Islet precursor cell (in vitro differentiated cells): ENCODE results near the gene CFAP65.

Source experiments
- DNase-seq: peaks from one replicate; pipeline ENCODE4 v3.0.0-alpha.2; 2018

Gene CFAP65

DNA sequence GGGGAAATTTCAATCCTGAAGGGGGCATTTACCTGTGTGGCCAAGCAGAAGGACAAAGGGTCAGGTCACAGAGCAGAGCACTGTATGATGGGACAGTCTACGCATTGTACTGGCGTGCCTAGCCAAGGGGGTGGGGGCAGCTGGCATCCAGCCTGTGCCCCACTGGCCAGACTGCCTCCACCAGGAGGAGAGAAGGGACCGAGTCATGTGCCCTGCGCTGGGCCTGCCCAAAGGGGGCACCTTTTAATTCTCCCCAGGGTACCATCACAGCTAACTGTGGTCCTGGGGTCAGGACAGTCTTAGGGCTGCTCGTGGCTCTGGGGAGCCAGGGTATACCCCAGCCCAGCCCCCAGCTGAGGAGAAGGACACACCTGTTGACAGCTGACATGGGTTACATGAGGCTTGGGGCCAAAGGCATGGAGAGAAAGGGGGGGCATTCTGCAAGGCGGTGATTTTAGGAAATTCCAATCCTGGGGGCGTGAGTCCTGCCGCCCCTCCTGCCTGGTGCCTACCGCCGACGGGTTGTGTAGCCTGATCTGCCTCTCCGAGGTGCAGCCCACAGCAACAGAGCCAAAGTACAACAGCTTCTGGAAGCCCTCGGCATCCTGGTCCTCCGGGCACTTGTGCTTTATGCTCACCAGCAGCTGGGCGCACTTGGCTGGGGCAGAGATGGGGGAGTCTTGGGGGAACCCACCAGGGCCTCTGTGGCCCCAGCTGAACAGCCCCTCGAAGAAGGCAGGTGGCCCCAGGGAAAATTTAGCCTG is 11.0 kb downstream of the CFAP65 start:
- no peak for DNase-seq

DNA sequence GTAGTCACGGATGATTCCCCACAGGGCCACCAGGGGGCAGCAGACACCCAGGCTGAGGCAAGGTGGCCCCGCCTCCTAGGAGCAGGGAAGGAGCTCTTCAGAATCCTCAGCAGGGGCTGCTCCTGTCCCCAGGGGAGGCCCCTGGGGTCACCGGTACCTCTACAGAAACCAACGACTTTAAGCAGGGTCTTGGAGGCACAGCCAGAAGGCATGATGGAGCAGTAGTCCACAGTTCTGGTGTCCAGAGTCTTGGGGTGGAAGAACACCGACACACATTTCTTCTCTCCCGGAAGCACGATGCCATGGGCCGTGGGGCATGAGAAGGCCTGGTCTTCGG is 11.5 kb downstream of the CFAP65 start:
- DNase-seq, result peak; percentile 90

DNA sequence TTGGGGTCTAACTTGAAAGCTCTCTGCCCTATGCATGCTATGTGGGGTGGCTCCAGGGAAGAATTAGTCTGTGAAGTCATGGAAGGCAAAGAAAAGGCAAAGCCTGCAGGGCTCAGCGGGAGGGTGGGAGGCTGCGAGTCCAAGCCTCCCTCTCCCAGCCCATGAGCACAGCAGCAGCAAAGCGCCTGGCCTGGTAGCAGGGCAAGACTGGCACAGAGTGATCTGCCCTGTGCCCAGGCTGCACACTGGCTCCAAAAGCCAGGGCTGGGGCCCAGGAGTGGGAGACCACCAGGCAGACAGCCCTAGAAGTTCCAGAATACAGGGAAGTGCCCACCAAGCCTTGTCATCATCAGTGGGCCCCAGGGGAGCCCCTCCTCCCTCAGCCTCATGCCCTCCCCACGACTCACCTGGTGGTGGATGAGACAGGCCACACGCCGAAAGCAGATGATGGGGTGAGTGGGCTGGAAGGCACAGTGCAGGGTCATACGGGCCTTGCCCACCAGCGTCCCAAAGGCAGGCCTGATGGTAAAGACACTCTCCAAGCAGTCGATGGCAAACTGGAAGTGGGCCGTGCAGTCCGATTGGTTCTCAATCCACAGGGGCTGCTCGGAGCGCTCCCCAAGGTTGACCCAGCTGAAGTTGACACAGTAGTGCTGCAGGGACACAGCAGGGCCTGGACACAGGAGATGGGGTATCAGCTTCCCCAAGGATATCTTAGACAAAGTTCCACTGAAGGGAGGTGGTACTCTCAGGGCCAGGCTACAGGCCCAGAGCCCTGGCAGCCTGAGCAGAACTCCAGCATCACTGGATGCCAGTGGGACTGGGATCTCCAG is 12.1 kb downstream of the CFAP65 start:
- DNase-seq, result no peak

DNA sequence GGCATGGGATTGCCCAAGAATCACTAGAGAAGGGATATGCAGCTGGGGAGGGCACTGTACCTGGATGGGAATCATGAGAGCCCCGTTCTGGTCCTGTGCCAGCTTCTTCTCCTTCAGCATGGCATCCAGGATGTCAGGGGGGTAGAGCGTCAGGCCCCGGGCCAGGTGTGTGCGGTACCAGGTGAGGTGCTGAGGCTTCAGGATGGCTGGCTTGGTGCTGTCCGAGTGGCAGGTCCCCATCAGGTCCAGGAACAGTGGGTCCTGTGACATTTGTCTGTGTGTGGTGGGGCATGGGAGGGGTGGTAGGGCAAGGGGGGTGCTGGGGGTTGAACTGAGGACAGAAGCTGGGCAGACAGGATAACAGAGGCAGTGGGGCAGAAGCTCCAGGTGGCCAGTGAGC is 13.2 kb downstream of the CFAP65 start:
- no peak for DNase-seq

DNA sequence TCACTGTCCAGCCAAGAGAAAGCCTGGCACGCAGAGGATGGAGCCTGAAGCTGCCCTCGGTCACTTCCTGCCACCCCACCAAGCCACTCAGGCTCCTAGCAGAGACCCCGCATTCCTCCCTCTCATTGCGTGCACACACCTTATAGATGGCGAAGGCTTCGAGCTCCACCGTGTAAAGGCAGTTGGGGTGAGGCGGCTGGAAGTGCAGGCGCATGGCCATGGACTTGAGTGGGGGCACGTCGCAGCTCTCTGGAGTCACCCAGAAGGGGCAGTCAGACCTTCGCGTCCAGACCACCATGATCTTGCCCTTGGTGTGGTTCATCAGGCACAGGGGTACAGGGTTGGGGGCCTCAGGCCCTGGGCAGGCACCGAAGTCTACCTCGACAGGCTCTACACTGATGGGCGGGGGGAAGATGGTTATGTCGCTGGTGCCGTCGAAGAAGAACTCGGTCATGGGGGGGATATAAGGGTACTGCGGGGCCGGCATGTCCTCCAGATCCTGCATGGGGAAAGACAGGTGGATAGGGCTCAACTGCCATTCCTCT is 13.7 kb downstream of the CFAP65 start:
- no peak for DNase-seq

DNA sequence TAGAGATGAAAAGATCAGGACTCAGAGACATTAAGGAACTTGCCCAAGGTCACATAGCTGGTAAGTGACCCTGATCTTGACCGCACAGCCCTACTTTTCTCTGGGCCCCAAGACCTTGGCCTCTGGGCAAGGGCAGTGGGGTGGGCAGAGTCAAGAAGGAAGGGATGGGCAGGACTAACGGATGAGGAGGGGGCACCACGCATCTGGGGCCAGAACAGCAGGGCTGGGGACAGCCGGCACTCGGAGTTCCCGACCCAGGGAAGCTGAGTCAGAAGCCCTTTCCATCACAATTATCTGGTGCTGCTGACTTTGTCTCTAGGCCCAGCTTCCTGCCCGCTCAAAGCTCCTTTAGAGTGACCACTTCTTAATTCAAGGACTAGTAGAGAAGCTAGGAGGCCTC is 14.4 kb downstream of the CFAP65 start:
- DNase-seq, result no peak

DNA sequence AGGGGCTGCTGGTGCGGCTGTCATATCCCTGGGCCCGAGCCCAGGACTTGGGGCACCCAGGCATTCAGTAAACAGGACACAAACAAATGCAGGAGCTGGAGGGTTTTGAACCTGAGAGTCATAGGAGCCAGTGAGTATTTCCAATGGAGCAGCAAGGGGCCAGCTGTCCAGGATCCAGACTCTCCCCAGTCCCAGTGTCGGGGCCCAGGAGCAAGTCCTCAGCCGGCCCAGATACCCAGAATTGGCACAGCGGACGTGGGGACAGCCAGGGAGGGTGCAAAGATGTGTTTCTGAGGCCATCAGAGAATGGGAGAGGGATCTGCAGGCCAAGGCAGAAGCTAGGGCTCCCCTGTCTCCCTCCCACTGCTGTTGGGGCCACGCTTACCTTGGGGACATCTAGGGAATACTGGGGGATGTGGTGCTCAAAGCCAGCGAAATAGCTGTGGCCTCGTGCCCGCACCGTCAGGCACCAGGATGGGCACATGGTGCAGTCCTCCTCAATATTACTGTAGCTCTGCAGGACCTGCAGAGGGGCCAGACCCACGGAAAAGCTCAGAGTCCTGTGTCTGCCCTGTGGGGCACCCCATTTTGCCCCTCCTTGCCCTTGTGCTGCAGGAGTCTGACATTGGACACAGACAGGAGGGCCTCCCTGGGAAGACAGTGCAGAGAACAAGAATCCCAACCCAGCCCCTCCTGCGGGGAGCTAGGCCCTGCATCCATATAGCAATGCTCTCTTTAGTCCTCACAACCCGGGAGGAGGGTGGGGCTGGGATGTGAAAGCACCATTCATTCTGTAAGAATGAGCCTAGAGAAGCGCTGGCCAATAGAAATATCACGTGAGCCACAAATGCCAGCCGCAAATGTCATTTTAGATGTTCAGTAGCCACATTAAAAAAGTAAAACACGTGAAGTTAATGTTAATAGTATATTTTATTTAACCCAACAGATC is 15.4 kb downstream of the CFAP65 start:
- DNase-seq, result no peak

DNA sequence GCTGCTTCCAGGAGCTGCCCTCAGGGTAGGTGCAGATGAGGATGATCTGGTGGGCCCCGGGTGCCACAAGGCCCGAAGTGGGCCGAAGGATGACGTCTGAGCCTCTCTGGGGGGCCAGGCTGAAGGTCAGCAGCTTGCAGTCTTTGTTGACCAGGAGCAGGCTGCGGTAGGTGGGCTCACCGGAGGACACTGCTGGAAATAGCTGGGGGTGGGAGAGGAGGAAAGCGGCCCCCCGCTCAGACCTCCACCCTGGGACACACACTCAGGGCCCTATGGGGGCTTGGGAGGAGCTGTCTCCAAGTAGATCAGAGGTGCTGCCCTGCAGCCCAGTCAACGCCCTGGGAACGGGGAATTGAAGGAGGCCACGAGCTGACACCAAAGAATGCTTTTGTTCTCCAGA is 17.3 kb downstream of the CFAP65 start:
- no peak for DNase-seq

DNA sequence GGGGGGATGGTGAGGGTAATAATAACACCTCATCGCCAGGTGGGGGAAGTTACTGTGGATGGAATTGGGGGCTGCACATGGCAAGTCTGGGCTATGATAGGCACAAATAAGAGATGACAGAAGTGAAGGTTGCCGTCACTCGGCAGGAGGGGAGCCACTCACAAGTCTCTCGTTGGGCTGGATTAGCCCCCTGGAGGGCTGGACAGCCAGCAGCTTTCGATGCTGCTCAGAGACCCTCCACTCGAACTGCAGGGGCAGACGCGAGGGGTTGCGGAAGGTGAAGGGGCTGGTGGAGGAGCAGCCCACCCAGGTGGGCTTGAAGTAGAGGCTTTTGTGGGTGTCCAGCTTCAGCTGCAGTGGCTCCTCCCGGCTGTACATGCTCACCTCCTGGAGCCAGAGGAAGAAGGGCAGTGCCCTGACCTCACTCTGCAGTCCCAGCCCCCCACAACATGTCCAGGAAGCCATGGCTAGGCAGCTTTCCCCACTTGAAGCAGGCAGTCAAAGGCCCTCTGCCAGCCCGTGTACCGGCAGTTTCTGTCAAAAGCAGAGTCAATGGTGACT is 18.2 kb downstream of the CFAP65 start:
- no peak for DNase-seq

DNA sequence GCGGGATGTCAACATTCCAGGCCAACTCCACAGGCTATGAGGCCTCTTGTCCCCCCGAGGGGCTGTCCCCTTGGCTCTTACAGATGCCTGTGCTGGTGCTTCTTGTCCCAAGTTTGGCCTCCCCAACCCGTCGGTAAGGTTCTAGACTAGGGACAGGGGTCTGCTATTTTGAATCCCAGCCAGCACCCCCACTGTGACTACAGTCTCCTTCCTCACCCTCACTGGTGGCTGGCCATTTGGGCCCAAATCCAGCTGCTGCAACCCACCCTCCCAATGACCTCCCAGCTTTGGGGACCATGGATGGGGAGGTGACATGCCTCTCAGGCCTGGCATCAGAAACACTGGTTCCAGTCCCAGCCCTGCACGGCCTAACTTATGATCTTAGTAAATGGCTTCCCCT is 18.7 kb downstream of the CFAP65 start:
- DNase-seq, result no peak

DNA sequence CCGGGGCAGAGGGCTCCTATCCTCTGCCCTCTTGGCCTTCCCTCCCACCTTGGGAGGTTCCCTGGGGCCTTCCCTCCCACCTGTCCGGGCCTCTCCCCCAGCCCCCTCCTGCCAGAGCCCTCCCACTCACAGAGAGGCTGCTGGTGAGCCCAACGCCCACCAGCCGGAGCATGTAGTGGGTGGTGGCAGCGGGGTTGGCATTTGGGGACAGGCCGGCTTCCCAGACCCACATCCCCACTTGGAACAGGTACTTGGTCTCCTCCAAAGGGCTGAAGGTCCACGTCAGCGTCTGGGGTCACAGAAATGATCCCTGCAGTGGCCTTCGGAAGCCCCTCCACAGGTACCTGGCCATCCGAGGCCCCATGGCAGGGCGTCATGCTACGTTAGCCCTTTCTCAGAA is 19.3 kb downstream of the CFAP65 start:
- no peak for DNase-seq

DNA sequence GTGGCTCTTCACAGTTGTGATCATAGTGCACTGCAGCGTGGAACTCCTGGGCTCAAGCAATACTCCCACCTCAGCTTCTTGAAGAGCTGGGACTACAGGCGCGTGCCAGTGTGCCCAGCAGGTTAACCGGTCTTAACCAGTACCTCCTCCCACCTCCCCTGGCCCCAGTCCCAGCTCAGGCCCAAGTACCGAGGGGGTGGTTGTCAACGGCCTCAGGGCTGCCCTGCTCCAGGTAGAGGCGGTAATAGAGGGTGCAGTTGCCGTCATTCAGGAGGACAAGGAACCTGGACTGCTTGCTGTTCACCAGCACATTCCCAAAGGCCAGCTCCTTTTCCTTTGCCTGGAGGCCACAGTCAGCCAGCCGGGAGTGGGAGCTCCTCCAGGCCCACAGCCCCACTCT is 19.7 kb downstream of the CFAP65 start:
- no peak for DNase-seq

DNA sequence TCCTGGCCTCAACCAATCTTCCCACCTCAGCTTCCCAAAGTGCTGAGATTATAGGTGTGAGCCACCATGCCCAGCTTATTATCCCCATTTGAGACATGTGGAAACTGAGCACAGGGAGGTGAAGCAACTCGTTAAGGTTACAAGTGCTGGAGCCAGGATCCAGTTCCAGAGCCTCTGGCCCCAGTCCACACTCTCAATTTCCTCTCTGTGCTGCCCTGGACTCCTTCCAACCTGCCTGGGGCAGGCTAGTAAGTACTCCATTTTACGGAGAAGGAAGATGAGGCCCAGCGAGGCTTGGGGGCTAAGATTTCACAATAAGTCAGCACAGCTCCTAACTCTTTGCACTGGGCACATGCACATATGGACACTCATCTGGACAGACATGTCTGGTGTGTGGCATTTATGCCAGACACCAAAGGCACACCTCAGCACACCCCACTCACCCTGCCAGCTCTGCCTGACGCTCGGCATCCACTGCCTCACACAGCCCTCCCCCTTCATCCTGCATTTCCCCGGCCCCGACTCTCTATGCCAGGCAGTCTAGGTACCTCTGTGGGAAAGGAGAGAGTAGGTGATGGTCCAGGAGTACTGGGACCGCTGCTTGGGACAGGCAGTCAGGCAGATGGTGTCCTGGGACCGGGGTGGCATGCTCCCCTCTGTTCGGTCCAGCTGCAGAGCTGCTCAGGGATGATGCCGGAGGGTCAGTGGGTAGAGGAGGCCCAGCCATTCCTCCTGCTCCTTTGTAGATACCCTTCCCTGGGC is 20.5 kb downstream of the CFAP65 start:
- no peak for DNase-seq

DNA sequence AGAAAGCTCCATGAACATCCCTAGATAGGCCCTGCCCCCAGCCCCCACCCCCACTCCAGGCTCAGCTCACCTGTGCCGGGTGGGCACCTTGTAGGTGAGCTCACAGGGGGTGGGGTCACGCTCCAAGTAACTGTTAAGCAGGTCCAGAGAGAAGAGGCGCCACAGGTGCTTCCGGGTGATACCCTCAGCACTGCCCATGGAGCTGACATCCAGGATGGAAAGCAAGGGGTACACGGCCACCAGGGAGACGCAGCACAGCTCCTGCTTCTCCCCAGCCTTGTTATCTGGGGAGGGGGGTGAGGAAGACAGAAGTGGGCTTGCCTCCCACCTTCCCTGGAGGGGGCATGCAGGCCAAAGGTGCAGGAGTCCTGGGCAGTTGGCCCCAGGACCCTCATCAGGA is 21.9 kb downstream of the CFAP65 start:
- DNase-seq, result no peak

DNA sequence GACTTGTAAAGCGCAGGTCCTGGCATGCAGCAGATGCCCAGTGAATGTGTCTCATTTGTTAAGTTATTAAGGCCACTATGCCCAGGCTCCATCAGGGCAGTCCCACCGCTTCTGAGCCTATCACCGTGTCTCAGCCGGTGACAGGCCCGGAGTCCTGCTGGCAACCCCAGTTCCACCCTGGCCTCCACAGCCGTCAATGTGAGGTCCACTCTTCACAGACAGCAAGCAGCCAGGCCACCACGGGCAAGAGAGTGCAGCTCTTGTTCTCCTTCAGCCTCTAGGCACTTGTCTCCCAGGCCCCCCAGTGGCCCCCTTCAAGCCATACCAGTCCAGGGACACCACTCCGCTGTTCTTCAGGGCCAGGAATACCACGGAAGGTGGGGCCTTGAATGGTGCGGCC is 22.6 kb downstream of the CFAP65 start:
- no peak for DNase-seq

DNA sequence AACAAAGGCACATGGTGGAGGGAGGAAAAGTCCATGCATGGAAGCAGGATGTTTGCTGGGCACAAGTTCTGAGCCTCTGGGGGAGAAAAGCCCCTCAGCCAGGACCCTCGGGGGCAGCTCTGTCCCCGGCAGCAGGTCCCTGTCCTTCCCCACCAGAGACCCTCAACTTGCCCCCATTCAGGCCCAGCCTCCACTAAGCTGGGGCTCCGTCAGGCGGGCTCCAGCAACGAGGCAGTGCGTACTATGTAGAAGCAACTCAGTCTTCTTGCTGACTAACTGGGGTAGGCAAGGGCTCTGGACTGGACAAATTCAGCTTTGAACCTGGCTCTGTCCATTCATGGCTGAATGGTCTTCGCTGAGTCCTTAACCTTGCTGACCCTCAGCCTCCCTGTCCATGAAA is 23.0 kb downstream of the CFAP65 start:
- no peak for DNase-seq

DNA sequence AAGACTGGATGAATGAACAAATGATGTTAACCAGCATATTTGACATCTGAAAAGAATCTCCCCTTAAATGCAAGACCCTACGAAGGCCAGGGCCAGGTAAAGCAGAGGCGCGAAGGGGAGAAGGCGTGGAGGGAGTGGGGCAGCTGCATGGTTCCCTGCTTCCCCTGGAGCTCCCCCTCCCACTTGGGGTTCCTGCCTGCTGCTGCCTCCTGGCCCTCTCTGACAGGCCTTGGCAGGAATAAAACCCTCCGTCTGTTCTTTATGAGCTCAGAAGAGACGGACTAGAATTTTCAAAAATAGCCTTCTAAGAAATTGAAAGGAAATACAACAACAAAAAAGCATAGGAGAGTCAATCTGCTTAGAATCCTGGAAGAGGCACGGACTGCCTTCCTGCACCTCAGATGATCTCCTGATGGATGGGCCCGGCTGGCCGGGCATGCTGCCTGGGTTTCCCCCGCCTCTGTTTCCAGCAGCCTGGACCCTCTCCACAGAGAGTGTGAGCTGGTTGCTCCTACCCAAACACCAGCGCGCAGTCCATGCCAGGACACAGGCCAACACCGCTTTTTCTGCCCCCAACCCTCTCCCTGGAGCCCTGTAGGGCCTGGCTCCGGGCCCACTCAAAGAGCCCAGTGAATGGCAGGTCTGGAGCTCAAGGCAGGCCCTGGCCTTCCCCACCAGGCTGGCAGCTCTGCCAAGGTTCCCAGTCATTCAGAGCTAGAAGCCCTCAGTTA is 23.9 kb downstream of the CFAP65 start:
- no peak for DNase-seq

DNA sequence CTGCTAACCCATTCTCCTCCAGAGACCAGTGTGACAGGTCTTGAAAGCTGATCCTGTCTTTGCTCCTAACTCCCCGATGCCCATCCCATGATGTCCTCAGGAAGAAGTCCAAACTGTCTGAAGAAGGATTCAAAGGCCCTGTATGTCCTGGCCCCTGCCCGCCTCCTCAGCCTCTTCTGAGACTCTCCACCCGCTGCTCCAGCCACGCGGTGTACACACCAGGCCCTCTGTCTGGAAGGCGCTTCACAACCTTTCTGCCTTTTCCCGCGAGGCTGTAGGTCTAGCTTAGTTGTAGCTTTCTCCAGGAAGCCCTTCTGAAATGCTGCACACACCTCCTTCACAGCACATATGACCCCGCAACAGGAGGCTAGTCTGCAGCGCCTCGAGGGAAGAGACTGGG is 24.6 kb downstream of the CFAP65 start:
- DNase-seq, result no peak

DNA sequence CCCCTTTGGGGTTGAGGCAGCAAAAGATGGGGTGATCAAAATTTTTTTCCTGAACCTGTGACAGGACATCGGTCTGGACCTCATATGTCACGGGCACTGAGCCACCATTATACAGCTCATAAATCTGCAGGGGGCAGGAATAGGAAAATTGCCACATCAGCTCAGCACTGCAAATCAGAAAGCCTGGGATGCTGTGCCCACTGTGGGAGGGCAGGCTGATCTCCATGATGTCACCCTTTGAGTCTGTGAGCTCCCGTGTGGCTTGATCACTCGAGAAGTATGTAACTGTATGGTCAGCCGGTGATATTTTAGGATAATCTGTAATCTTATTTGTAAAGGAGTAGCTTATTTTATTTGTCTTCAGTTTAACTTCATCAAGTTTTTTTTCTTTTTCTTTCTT is 30.4 kb downstream of the CFAP65 start:
- DNase-seq, result no peak

DNA sequence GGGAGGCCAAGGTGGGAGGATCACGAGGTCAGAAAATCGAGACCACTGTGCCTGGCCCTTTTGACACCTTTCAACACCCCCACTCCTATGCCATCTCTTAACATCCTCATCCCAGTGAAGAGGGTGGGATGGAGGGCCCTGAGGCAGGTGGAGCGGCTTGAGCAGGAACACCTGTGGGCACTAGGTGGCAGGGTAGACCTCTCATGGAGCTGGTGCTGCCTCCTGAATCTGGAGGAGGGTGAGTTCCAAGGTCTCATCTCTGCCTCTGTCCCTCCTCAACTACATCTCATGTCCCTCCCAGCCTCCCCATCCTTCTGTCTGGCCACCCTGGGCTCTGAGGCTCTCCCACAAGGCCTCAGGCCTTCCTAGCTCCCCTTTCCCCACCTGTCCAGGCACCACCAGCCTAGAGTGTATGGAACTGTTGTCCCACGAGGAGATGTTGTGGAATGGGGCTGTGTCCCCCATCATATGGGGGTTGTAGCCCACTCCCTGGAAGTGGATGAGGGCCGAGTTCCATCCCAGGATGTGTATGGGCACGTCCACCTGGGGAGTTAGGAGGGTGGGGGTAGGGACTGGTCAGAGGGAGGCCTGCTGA is 31.1 kb downstream of the CFAP65 start:
- no peak for DNase-seq

DNA sequence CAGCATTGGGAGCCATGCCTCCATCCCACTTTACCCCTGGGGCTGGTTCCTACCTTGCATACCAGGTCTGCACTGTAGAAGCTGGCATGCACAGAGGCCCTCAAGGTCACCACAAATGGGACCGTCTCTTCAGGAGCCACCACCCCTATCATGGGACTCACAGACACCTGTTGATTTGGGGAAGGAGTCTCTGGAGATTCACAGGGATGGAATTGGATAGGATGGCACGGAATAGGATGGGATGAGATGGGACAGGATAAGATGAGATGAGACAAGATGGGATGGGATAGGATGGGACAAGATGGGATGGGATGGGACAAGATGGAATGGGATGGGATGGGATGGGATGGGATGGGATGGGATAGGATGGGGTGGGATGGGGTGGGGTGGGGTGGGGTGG is 32.0 kb downstream of the CFAP65 start:
- DNase-seq, result no peak
